Upper lobe of left lung (tissue), 4 donors: ENCODE results near the gene NINJ2.

Source experiments
- EP300 ChIP-seq, 4 donors: sonication (generic); formaldehyde crosslinking; IDR thresholded peaks; one replicate each; pipeline ENCODE4 v1.5.1; 2017; ENCODE audit warnings: antibody characterized with exemption in 4 of 4, control low read depth in 2 of 4
- POLR2A ChIP-seq, 4 donors: fragments of 450-650 bp; IDR thresholded peaks; one replicate each; pipeline ENCODE4 v1.5.1; 2016 to 2017; ENCODE audit warnings: antibody characterized with exemption in 4 of 4, mild to moderate bottlenecking in 2 of 4
- POLR2AphosphoS5 ChIP-seq, 2 donors: sonication (generic); formaldehyde crosslinking; IDR thresholded peaks; one replicate each; pipeline ENCODE4 v1.5.1; 2017; ENCODE audit warnings: antibody characterized with exemption in 2 of 2
- TF ChIP-seq, protein P1 (sequence below), 6 experiments: fragments of 450-650 bp in 4 of 6; fragments of 200-600 bp in 2 of 6; sonication (generic) in 2 of 6; IDR thresholded peaks; one replicate each; pipeline ENCODE4 v1.5.1; 2016 to 2019; ENCODE audit warnings: antibody characterized with exemption in 6 of 6

DNA sequence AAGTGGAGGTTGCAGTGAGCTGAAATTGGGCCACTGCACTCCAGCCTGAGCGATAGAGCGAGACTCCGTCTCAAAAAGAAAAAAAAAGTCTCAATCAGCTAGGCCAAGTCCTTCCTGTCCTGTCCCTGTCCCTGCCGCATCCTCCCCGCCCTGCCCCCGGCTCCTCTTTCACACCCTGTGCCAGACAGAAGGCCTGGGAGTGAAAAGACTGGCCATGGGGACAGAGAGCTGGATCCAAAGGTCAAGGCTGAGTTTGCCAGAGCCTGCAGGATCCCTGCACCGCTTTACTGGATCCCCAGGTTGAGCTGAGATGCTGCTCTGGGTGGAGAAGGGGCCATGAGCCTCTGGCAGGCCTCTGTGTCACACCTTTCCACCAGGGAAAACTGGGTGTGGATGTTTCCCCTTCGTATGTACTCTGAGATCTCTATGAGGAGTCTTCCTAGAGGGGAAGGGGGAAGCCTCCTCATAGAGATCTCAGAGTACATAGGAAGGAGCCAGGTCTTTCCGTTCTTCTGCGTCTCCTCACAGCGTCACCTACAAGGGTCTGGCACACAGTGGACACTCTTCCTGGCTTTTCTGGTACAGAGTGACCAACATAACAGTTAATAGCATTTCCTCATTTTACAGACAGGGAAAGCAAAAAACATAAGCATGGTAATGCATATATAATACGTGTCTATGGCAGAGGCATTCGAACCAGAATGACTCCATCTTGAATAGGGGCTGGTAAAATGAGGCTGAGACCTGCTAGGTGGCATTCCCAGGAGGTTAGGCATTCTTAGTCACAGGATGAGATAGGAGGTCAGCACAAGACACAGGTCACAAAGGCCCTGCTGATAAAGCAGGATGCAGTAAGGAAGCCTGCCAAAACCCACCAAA lies 35.1 kb downstream of the NINJ2 start:
- TF ChIP-seq POLR2AphosphoS5 (IDR thresholded peaks at IDR 0.05) (no peak), POLR2A (IDR thresholded peaks at IDR 0.05) (no peak), EP300 (IDR thresholded peaks at IDR 0.05) (no peak)
- TF ChIP-seq, protein P1, sequence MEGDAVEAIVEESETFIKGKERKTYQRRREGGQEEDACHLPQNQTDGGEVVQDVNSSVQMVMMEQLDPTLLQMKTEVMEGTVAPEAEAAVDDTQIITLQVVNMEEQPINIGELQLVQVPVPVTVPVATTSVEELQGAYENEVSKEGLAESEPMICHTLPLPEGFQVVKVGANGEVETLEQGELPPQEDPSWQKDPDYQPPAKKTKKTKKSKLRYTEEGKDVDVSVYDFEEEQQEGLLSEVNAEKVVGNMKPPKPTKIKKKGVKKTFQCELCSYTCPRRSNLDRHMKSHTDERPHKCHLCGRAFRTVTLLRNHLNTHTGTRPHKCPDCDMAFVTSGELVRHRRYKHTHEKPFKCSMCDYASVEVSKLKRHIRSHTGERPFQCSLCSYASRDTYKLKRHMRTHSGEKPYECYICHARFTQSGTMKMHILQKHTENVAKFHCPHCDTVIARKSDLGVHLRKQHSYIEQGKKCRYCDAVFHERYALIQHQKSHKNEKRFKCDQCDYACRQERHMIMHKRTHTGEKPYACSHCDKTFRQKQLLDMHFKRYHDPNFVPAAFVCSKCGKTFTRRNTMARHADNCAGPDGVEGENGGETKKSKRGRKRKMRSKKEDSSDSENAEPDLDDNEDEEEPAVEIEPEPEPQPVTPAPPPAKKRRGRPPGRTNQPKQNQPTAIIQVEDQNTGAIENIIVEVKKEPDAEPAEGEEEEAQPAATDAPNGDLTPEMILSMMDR (IDR thresholded peaks at IDR 0.05): no peak
